ENCODE measurements around the gene TM4SF1.

TM4SF1 gene

GRCh38 chr3:149376718-149377407 is 586 bp downstream of the TM4SF1 start:
- Histone ChIP-seq H4K8ac (ENCODE audit: low read depth, low read length) (no peak overlapping the region), H3K4me3 (ENCODE audit: low read length) (no peak overlapping the region), H2BK120ac (ENCODE audit: low read depth, low read length) (no peak overlapping the region), H2AK5ac (ENCODE audit: low read length) (no peak overlapping the region), H3K23ac (ENCODE audit: low read length) (no peak overlapping the region), H3K56ac (ENCODE audit: low read length) (no peak overlapping the region), H3K4me2 (ENCODE audit: low read length) (no peak overlapping the region), H3K27ac (ENCODE audit: low read depth, low read length) (no peak overlapping the region), H3K18ac (ENCODE audit: low read length) (no peak overlapping the region), H3K9ac (ENCODE audit: low read length) (no peak overlapping the region), H3K36me3 (ENCODE audit: control insufficient read depth, insufficient read depth, low read length) (no peaks in the 10 kb centered on the region), H3K79me1 (ENCODE audit: low read length) (no peaks in the 10 kb centered on the region), H3K79me2 (ENCODE audit: control insufficient read depth, insufficient read depth, low read length) (no peaks in the 10 kb centered on the region), H4K5ac (ENCODE audit: low read length) (no peak overlapping the region), H2BK5ac (ENCODE audit: low read length) (no peak overlapping the region), H3K4ac (ENCODE audit: low read depth, low read length) (no peak overlapping the region), H3K27me3 (ENCODE audit: insufficient read depth, low read length, poor library complexity) (no peaks in the 10 kb centered on the region), H3K4me1 (ENCODE audit: control insufficient read depth, low read depth, low read length) (no peaks in the 10 kb centered on the region), H2BK15ac (replicated peaks; ENCODE audit: low read depth) (no peak overlapping the region)
- no peak for DNase-seq
- no CpG with 5 or more reads among the region's 8 CpGs for WGBS (ENCODE audit: extremely low coverage, insufficient coverage, low lambda C conversion rate)

- no peaks in the 10 kb centered on the region for H3K36me3 ChIP-seq (ENCODE audit: control insufficient read depth, insufficient read depth, low read length)
- no peak overlapping the region for H3K56ac ChIP-seq (ENCODE audit: low read length)
Measured at GRCh38 chr3:149375501-149376196, 1.8 kb downstream of the TM4SF1 start.

DNA sequence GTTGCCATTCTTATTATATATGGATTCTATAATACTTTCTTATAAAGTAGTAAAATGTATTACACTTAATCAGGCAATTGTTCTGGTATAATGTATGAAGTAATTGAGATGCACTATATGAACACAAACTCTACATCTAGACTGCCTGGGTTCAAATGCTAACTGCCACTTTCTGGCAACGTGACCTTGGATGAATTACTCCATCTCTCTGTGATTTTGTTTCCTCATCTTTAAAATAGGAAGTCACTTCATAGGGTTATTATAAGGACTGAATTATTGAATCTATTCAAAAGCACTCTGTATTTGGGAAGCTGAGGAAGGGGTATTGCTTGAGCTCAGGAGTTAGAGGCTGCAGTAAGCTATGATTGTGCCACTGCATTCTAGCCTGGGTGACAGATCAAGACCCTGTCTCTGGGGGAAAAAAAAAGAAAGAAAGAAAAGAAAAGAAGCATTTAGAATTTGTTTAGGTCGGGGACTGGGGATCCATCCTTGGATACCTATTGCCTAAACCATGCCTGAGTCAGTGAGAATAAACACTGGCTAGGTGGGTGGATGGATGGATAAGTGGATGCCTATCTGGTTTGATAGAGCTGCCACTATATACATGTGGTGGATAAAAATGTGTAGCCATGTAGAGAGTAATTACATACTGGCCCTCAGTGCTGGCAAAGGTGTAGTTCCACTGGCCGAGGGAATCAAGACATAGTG is 2.5 kb downstream of the TM4SF1 start:
- H2BK15ac ChIP-seq (replicated peaks; ENCODE audit: low read depth) = no peak overlapping the region
- no peaks in the 10 kb centered on the region for H3K36me3 ChIP-seq (ENCODE audit: control insufficient read depth, insufficient read depth, low read length)
- H3K79me1 ChIP-seq (ENCODE audit: low read length) = no peaks in the 10 kb centered on the region
- H3K79me2 ChIP-seq (ENCODE audit: control insufficient read depth, insufficient read depth, low read length) = no peaks in the 10 kb centered on the region
- H3K9ac ChIP-seq (ENCODE audit: low read length) = no peak overlapping the region
- H2AK5ac ChIP-seq (ENCODE audit: low read length) = no peak overlapping the region
- no CpG with 5 or more reads among the region's 3 CpGs for WGBS (ENCODE audit: extremely low coverage, insufficient coverage, low lambda C conversion rate)
- no peak overlapping the region for H2BK5ac ChIP-seq (ENCODE audit: low read length)
- no peak overlapping the region for H3K27ac ChIP-seq (ENCODE audit: low read depth, low read length)
- no peak overlapping the region for H3K4ac ChIP-seq (ENCODE audit: low read depth, low read length)
- H4K8ac ChIP-seq (ENCODE audit: low read depth, low read length) = no peak overlapping the region
- H3K4me2 ChIP-seq (ENCODE audit: low read length) = no peak overlapping the region
- no peak overlapping the region for H3K18ac ChIP-seq (ENCODE audit: low read length)
- no peak for DNase-seq
- no peak overlapping the region for H4K5ac ChIP-seq (ENCODE audit: low read length)
- no peak overlapping the region for H3K56ac ChIP-seq (ENCODE audit: low read length)
- no peaks in the 10 kb centered on the region for H3K4me1 ChIP-seq (ENCODE audit: control insufficient read depth, low read depth, low read length)
- H3K23ac ChIP-seq (ENCODE audit: low read length) = no peak overlapping the region
- no peaks in the 10 kb centered on the region for H3K27me3 ChIP-seq (ENCODE audit: insufficient read depth, low read length, poor library complexity)
- no peak overlapping the region for H3K4me3 ChIP-seq (ENCODE audit: low read length)
- H2BK120ac ChIP-seq (ENCODE audit: low read depth, low read length) = no peak overlapping the region

More at GRCh38 chr3:149375501-149376196, 1.8 kb downstream of the TM4SF1 start:
- Histone ChIP-seq H3K18ac (ENCODE audit: low read length) (no peak overlapping the region), H3K4me2 (ENCODE audit: low read length) (no peak overlapping the region), H4K5ac (ENCODE audit: low read length) (no peak overlapping the region), H2BK5ac (ENCODE audit: low read length) (no peak overlapping the region), H4K8ac (ENCODE audit: low read depth, low read length) (no peak overlapping the region), H2BK15ac (replicated peaks; ENCODE audit: low read depth) (no peak overlapping the region), H3K4me3 (ENCODE audit: low read length) (no peak overlapping the region), H3K27me3 (ENCODE audit: insufficient read depth, low read length, poor library complexity) (no peaks in the 10 kb centered on the region), H3K79me1 (ENCODE audit: low read length) (no peaks in the 10 kb centered on the region), H3K4me1 (ENCODE audit: control insufficient read depth, low read depth, low read length) (no peaks in the 10 kb centered on the region), H3K23ac (ENCODE audit: low read length) (no peak overlapping the region), H3K79me2 (ENCODE audit: control insufficient read depth, insufficient read depth, low read length) (no peaks in the 10 kb centered on the region), H2BK120ac (ENCODE audit: low read depth, low read length) (no peak overlapping the region), H2AK5ac (ENCODE audit: low read length) (no peak overlapping the region), H3K9ac (ENCODE audit: low read length) (no peak overlapping the region), H3K4ac (ENCODE audit: low read depth, low read length) (no peak overlapping the region), H3K27ac (ENCODE audit: low read depth, low read length) (no peak overlapping the region)
- WGBS (ENCODE audit: extremely low coverage, insufficient coverage, low lambda C conversion rate) = no CpG with 5 or more reads among the region's 4 CpGs
- DNase-seq = no peak

DNA sequence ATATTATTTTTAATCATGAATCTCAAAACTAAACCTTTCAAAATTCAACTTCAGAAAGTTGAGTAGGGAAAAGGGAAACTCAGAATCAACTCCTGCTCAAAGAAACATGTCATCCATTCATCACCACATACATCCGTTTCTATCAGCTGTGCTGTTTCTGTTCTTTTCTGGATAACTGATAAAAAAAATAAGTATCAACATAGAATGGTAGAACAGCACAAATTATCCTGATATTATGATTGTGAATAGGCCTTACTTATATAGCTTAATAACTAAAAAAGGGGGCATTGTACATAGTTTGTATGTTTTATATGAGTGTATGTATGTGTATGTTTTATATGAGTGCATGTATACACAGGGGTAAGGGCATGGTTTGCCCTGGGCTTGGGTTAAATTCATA is 3.1 kb downstream of the TM4SF1 start:
- H3K9ac ChIP-seq (ENCODE audit: low read length) = no peak overlapping the region
- H3K27me3 ChIP-seq (ENCODE audit: insufficient read depth, low read length, poor library complexity) = no peaks in the 10 kb centered on the region
- WGBS (ENCODE audit: extremely low coverage, insufficient coverage, low lambda C conversion rate) = no CpG with 5 or more reads among the region's 1 CpG
- H3K4ac ChIP-seq (ENCODE audit: low read depth, low read length) = no peak overlapping the region
- no peaks in the 10 kb centered on the region for H3K79me1 ChIP-seq (ENCODE audit: low read length)
- no peak overlapping the region for H3K4me2 ChIP-seq (ENCODE audit: low read length)
- no peaks in the 10 kb centered on the region for H3K36me3 ChIP-seq (ENCODE audit: control insufficient read depth, insufficient read depth, low read length)
- no peak overlapping the region for H2AK5ac ChIP-seq (ENCODE audit: low read length)
- no peak overlapping the region for H2BK120ac ChIP-seq (ENCODE audit: low read depth, low read length)
- H3K23ac ChIP-seq (ENCODE audit: low read length) = no peak overlapping the region
- no peak overlapping the region for H2BK5ac ChIP-seq (ENCODE audit: low read length)
- no peaks in the 10 kb centered on the region for H3K79me2 ChIP-seq (ENCODE audit: control insufficient read depth, insufficient read depth, low read length)
- no peak overlapping the region for H4K8ac ChIP-seq (ENCODE audit: low read depth, low read length)
- no peak for DNase-seq
- no peak overlapping the region for H3K18ac ChIP-seq (ENCODE audit: low read length)
- no peak overlapping the region for H2BK15ac ChIP-seq (replicated peaks; ENCODE audit: low read depth)
- H4K5ac ChIP-seq (ENCODE audit: low read length) = no peak overlapping the region
- H3K4me3 ChIP-seq (ENCODE audit: low read length) = no peak overlapping the region
- no peak overlapping the region for H3K27ac ChIP-seq (ENCODE audit: low read depth, low read length)
- no peaks in the 10 kb centered on the region for H3K4me1 ChIP-seq (ENCODE audit: control insufficient read depth, low read depth, low read length)
- no peak overlapping the region for H3K56ac ChIP-seq (ENCODE audit: low read length)

DNA sequence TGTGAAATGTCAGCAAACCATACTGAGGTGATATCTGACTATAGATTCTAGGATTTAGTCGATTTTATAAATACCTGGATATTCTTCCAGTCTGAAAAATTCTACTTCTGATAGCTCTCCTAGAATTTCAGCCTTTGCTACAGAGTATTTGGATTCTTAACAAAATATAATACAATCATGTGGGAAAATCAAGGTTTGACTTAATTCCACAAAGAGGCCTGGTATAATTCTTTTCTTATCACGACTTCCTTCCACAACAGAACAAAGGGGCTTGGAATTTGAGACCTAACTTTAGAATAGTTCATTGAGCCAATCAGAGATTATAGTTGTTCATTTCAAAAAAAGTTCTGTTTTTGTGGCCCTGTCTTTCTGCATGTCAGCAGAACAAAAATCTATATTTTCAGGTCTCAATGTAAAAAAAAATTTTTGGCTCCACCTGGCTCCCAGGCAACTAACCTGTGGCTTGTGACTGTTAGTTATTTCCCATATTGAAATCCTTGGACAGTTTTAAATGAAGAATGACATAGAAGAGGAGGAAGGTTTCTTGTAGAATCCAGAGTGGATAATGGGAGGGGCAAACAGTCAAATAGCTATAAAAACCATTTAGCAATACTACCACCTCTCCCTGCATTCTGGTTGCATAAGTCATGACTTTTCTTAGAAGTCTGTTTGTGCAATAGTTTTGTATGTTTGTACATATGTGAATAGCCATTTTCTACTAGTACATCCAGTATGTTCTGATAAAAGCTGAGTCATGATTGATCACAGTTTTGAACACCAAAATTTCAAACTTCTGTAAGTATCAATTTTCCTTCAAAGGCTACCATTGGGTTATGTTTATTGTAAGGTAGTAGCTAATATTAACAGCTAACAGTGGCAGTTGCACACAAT is 4.0 kb downstream of the TM4SF1 start:
- Histone ChIP-seq H2BK15ac (replicated peaks; ENCODE audit: low read depth) (no peak overlapping the region), H3K18ac (ENCODE audit: low read length) (no peak overlapping the region), H3K79me2 (ENCODE audit: control insufficient read depth, insufficient read depth, low read length) (no peaks in the 10 kb centered on the region), H3K4ac (ENCODE audit: low read depth, low read length) (no peak overlapping the region), H4K8ac (ENCODE audit: low read depth, low read length) (no peak overlapping the region), H3K79me1 (ENCODE audit: low read length) (no peaks in the 10 kb centered on the region), H4K5ac (ENCODE audit: low read length) (no peak overlapping the region), H2AK5ac (ENCODE audit: low read length) (no peak overlapping the region), H3K56ac (ENCODE audit: low read length) (no peak overlapping the region), H3K9ac (ENCODE audit: low read length) (no peak overlapping the region), H2BK5ac (ENCODE audit: low read length) (no peak overlapping the region), H3K27ac (ENCODE audit: low read depth, low read length) (no peak overlapping the region), H3K27me3 (ENCODE audit: insufficient read depth, low read length, poor library complexity) (no peaks in the 10 kb centered on the region), H3K4me1 (ENCODE audit: control insufficient read depth, low read depth, low read length) (no peaks in the 10 kb centered on the region), H2BK120ac (ENCODE audit: low read depth, low read length) (no peak overlapping the region), H3K36me3 (ENCODE audit: control insufficient read depth, insufficient read depth, low read length) (no peaks in the 10 kb centered on the region), H3K4me2 (ENCODE audit: low read length) (no peak overlapping the region), H3K23ac (ENCODE audit: low read length) (no peak overlapping the region), H3K4me3 (ENCODE audit: low read length) (no peak overlapping the region)
- WGBS (ENCODE audit: extremely low coverage, insufficient coverage, low lambda C conversion rate) = no CpG with 5 or more reads among the region's 2 CpGs
- DNase-seq = no peak
